GM19324 (cell line): ENCODE results near the gene DIRAS1.

Source experiments
- ATAC-seq: cut with Tn5 transposase; IDR thresholded peaks from one replicate; pipeline ENCODE4 v1.9.1; 2021; ENCODE audit warnings: mild to moderate bottlenecking, moderate library complexity; ENCODE audit not compliant: unreplicated experiment, low FRiP score

DIRAS1 gene

GRCh38 chr19:2728783-2729387 is 7.7 kb upstream of the DIRAS1 start:
- no peak for ATAC-seq

GRCh38 chr19:2727640-2727944 is 6.4 kb upstream of the DIRAS1 start:
- ATAC-seq, result no peak

- no peak for ATAC-seq
Measured at GRCh38 chr19:2726904-2727639, 5.9 kb upstream of the DIRAS1 start.

- no peak for ATAC-seq
Measured at GRCh38 chr19:2726160-2726855, 5.1 kb upstream of the DIRAS1 start.

GRCh38 chr19:2724148-2724557 is 3.0 kb upstream of the DIRAS1 start:
- no peak for ATAC-seq

- no peak for ATAC-seq
Measured at GRCh38 chr19:2723747-2724146, 2.6 kb upstream of the DIRAS1 start.

GRCh38 chr19:2723345-2723715 is 2.2 kb upstream of the DIRAS1 start:
- ATAC-seq, result no peak

- ATAC-seq, result no peak
Measured at GRCh38 chr19:2722541-2723344, 1.6 kb upstream of the DIRAS1 start.

- no peak for ATAC-seq
Measured at GRCh38 chr19:2721570-2722540, 683 bp upstream of the DIRAS1 start.

GRCh38 chr19:2719920-2720776 is 1.0 kb downstream of the DIRAS1 start:
- ATAC-seq, result no peak

- ATAC-seq, result no peak
Measured at GRCh38 chr19:2719232-2719735, 1.9 kb downstream of the DIRAS1 start.

GRCh38 chr19:2717638-2718541 is 3.3 kb downstream of the DIRAS1 start:
- no peak for ATAC-seq

GRCh38 chr19:2716722-2717637 is 4.2 kb downstream of the DIRAS1 start:
- ATAC-seq, result no peak

GRCh38 chr19:2716275-2716650 is 4.9 kb downstream of the DIRAS1 start:
- no peak for ATAC-seq

GRCh38 chr19:2715470-2716274 is 5.5 kb downstream of the DIRAS1 start:
- no peak for ATAC-seq
